Stimulated activated CD8-positive, alpha-beta memory T cell treated with anti-CD3 and anti-CD28 coated beads, Interleukin-12 subunit alpha, Interleukin-12 subunit beta, amount 100 ng/mL, for 1 hour (primary cell): ENCODE measurements around the gene ABL1.

Source experiments
- DNase-seq: peaks from one replicate; pipeline ENCODE4 v3.0.0-alpha.2; 2020; ENCODE audit warnings: low read depth

The ABL1 gene

GRCh38 chr9:130919559-130920145 is 84.6 kb downstream of the ABL1 start:
- DNase-seq, result no peak

- no peak for DNase-seq
Observed at GRCh38 chr9:130920233-130920632, 85.2 kb downstream of the ABL1 start.

GRCh38 chr9:130920762-130921299 is 85.8 kb downstream of the ABL1 start:
- DNase-seq, result no peak

- no peak for DNase-seq
Observed at GRCh38 chr9:130921300-130921988, 86.4 kb downstream of the ABL1 start.

GRCh38 chr9:130921989-130922892 is 87.2 kb downstream of the ABL1 start:
- DNase-seq, result no peak

- no peak for DNase-seq
Observed at GRCh38 chr9:130922893-130923610, 88.0 kb downstream of the ABL1 start.

GRCh38 chr9:130923611-130924447 is 88.8 kb downstream of the ABL1 start:
- DNase-seq, result no peak

GRCh38 chr9:130924448-130924788 is 89.4 kb downstream of the ABL1 start:
- no peak for DNase-seq

GRCh38 chr9:130925050-130925678 is 90.1 kb downstream of the ABL1 start:
- no peak for DNase-seq

- DNase-seq, result no peak
Observed at GRCh38 chr9:130927338-130927737, 92.3 kb downstream of the ABL1 start.

- DNase-seq, result no peak
Observed at GRCh38 chr9:130927995-130928900, 93.2 kb downstream of the ABL1 start.

- no peak for DNase-seq
Observed at GRCh38 chr9:130929571-130930038, 94.6 kb downstream of the ABL1 start.

GRCh38 chr9:130930132-130930803 is 95.2 kb downstream of the ABL1 start:
- DNase-seq, result no peak

GRCh38 chr9:130930804-130931349 is 95.8 kb downstream of the ABL1 start:
- DNase-seq, result no peak

GRCh38 chr9:130931508-130932254 is 96.6 kb downstream of the ABL1 start:
- DNase-seq, result no peak

- no peak for DNase-seq
Observed at GRCh38 chr9:130932255-130933079, 97.4 kb downstream of the ABL1 start.
